Esophagus squamous epithelium (tissue), 5 donors: ENCODE data around the gene ANKRD44. TPM values are rescaled to one million over a fixed set of nuclear protein-coding genes. Genes with fewer than 3 reads are reported as not detected.

Experiments
- DNase-seq: peaks from one replicate; lab custom pipeline; 2025; lab: John Stamatoyannopoulos, UW
- H3K27ac ChIP-seq, 4 donors: fragments of 200-600 bp; sonication (generic); one replicate each; pipeline ENCODE4 v1.5.1; 2016 to 2019; ENCODE audit warnings: mild to moderate bottlenecking in 1 of 4
- H3K27me3 ChIP-seq, 4 donors: fragments of 200-600 bp; sonication (generic); 1 replicate in 3 of 4; 2 replicates in 1 of 4; pipeline versions ENCODE4 v1.5.1 to v1.6.0; 2017 to 2021; ENCODE audit warnings: antibody characterized with exemption in 1 of 4
- H3K36me3 ChIP-seq, 3 donors: fragments of 200-600 bp; sonication (generic); one replicate each; pipeline ENCODE4 v1.5.1; 2016 to 2019
- H3K4me1 ChIP-seq, 3 donors: fragments of 200-600 bp; sonication (generic); one replicate each; pipeline ENCODE4 v1.5.1; 2017 to 2019
- H3K4me3 ChIP-seq, 4 donors: fragments of 200-600 bp; sonication (generic); 1 replicate in 3 of 4; 2 replicates in 1 of 4; pipeline ENCODE4 v1.5.1; 2016 to 2019; ENCODE audit warnings: mild to moderate bottlenecking in 2 of 4, moderate library complexity in 1 of 4
- H3K9me3 ChIP-seq, 3 donors: fragments of 200-600 bp; sonication (generic); one replicate each; pipeline ENCODE4 v1.5.1; 2016 to 2019
- CTCF ChIP-seq, 6 experiments: fragments of 450-650 bp in 4 of 6; fragments of 200-600 bp in 2 of 6; sonication (generic) in 2 of 6; IDR thresholded peaks; one replicate each; pipeline ENCODE4 v1.5.1; 2016 to 2019; ENCODE audit warnings: antibody characterized with exemption in 6 of 6, mild to moderate bottlenecking in 4 of 6, moderate library complexity in 4 of 6
- POLR2A ChIP-seq, 4 donors: fragments of 450-650 bp; IDR thresholded peaks; one replicate each; pipeline ENCODE4 v1.6.1; 2017; ENCODE audit warnings: antibody characterized with exemption in 4 of 4, mild to moderate bottlenecking in 4 of 4, moderate library complexity in 3 of 4
- WGBS, 2 donors: methylation state at CpG; one replicate each; pipeline ENCODE4 v1.1.5; 2018; 5-methylcytosine and 5-hydroxymethylcytosine counted together
- intact Hi-C: fragments of 100-400 bp; cut with DNase I; formaldehyde crosslinking; loops from one replicate; pipeline ENCODE4 v1.15.0; 2022
- total RNA-seq, 4 donors: library from RNA; depleted of rRNA; stranded (reverse); fragments of >200 nt; gene quantifications; one replicate each; pipeline ENCODE4 v1.1.0, GENCODE V29; 2016
- donor health status: DM: yes; HTN: yes; CAD: no.

ANKRD44 gene
- total RNA-seq, 4 donors from 2014 or later: 4.5 to 54.0 (median 11.4) TPM

GRCh38 chr2:197145471-197146056 lies 165.0 kb downstream of the ANKRD44 start:
- Histone ChIP-seq H3K36me3 (no peaks in the 10 kb centered on the region), H3K27me3 (no peaks in the 10 kb centered on the region), H3K4me1 (peaks cover 0 to 18% (median 5%) of the 10 kb centered on the region in 3 donors), H3K9me3 (no peaks in the 10 kb centered on the region), H3K4me3 (no peak overlapping the region), H3K27ac (peak overlapping the region in 1 of 4 donors; percentile 28)
- intact Hi-C loops: no loop called here
- 28 to 31% methylated on average over 4 of the region's 4 CpGs for WGBS, 2 donors
- DNase-seq: no peak
- TF ChIP-seq POLR2A (IDR thresholded peaks at IDR 0.05): no peak

- no peaks in the 10 kb centered on the region for H3K36me3 ChIP-seq
- no peak overlapping the region for H3K27ac ChIP-seq
- WGBS, 2 donors: 58 to 86% methylated on average over 1 of the region's 1 CpG
Observed at GRCh38 chr2:197144183-197144582, 166.4 kb downstream of the ANKRD44 start.

DNA sequence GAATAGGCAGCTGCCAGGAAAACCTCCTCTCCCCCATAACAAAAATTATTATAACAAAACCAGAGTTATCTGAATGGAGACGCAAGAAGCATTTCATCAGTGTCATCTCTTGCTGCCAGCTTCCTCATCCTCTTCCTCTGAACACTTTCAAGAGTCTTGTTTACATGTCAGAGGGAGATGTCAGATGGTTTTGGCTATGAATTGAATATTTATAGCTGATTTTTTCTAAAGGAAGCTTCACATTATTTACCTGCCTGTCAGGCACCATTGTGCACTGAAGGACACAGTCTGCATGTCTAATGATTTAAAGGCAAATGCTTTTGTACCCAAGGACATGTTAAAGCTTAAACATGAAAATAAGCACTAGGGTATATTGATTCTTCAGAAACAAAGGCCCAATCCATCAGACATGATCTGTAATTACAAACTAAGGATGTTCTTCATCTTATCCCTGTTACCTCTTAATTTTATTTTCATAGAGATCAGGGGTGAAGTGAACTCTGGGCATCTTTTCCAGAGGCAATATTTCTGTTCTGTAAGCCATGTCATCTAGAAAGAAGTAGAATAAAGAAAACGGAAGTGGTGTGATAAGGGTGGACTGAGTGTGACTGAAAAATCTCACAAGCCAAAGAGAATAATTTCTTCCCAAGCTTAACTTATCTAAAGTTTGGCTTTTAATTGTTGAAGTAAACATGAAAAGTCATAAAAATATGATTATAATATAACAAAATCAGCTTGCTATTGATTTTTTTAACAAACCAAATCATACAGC lies 168.7 kb downstream of the ANKRD44 start:
- no peaks in the 10 kb centered on the region for H3K36me3 ChIP-seq
- no peak overlapping the region for H3K27ac ChIP-seq
- WGBS, 2 donors: 52 to 63% methylated on average over 2 of the region's 2 CpGs
- H3K4me1 ChIP-seq: peaks cover 5 to 36% (median 12%) of the 10 kb centered on the region in 3 donors
- no peaks in the 10 kb centered on the region for H3K27me3 ChIP-seq
- no peaks in the 10 kb centered on the region for H3K9me3 ChIP-seq
- TF ChIP-seq POLR2A (IDR thresholded peaks at IDR 0.05) (peak in 1 of 4 donors; percentile 23), CTCF (IDR thresholded peaks at IDR 0.05) (no peak)
- intact Hi-C loops: no loop called here
- no peak overlapping the region for H3K4me3 ChIP-seq
- no peak for DNase-seq

More at GRCh38 chr2:197144183-197144582, 166.4 kb downstream of the ANKRD44 start:
- TF ChIP-seq CTCF (IDR thresholded peaks at IDR 0.05) (no peak), POLR2A (IDR thresholded peaks at IDR 0.05) (no peak)
- intact Hi-C loops: no loop called here
- no peaks in the 10 kb centered on the region for H3K27me3 ChIP-seq
- no peaks in the 10 kb centered on the region for H3K9me3 ChIP-seq
- peaks cover 0 to 18% (median 5%) of the 10 kb centered on the region in 3 donors for H3K4me1 ChIP-seq
- no peak overlapping the region for H3K4me3 ChIP-seq
- no peak for DNase-seq

GRCh38 chr2:197140045-197140444 lies 170.5 kb downstream of the ANKRD44 start:
- Histone ChIP-seq H3K4me1 (peaks cover 0 to 24% (median 12%) of the 10 kb centered on the region in 3 donors), H3K9me3 (no peaks in the 10 kb centered on the region), H3K27me3 (no peaks in the 10 kb centered on the region), H3K4me3 (no peak overlapping the region), H3K27ac (no peak overlapping the region), H3K36me3 (no peaks in the 10 kb centered on the region)
- DNase-seq: no peak
- intact Hi-C loops: no loop called here
- no peak for TF ChIP-seq POLR2A (IDR thresholded peaks at IDR 0.05)
- 56 to 100% methylated on average over 1 of the region's 1 CpG for WGBS, 2 donors

DNA sequence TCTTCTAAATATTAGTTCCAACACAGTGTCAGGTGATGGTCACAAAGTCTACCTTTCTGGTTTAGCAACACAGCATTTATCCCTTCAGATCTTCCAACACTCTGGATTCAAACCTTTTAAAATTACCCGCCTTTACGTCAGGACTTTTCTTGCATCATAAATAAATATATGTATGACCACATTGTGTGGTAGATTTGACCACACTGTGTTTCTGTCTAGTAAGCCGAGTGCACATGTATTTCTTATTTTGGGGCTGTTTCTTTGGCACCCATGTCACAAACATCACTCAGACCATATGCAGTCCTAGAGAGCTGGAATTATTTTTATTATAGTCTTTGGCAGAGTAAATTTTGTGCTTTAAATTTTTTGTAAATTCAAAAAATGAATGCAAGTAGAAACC lies 172.1 kb downstream of the ANKRD44 start:
- H3K27ac ChIP-seq: no peak overlapping the region

More for the DNA sequence above, 172.1 kb downstream of the ANKRD44 start:
- no peaks in the 10 kb centered on the region for H3K36me3 ChIP-seq
- intact Hi-C loops: no loop called here
- WGBS, 2 donors: 73 to 76% methylated on average over 3 of the region's 3 CpGs
- TF ChIP-seq CTCF (IDR thresholded peaks at IDR 0.05) (no peak), POLR2A (IDR thresholded peaks at IDR 0.05) (no peak)
- no peaks in the 10 kb centered on the region for H3K9me3 ChIP-seq
- DNase-seq: no peak
- H3K4me1 ChIP-seq: peaks cover 0 to 21% (median 12%) of the 10 kb centered on the region in 3 donors
- no peaks in the 10 kb centered on the region for H3K27me3 ChIP-seq
- H3K4me3 ChIP-seq: no peak overlapping the region
